Right ventricle myocardium inferior (tissue), 1 donor: Measurements from ENCODE around the gene AIF1. TPM values are rescaled to one million over a fixed set of nuclear protein-coding genes. Genes with fewer than 3 reads are reported as not detected.
"Not testable (repeated sequence)": the region's sequence is repeated elsewhere in the genome, so short reads cannot be mapped to it uniquely, and the experiment has no call there.

ENCODE experiments used
- ATAC-seq: fragments of 200-7000 bp; cut with Tn5 transposase; one replicate; pipeline ENCODE4 v1.9.1; 2020; ENCODE audit warnings: mild to moderate bottlenecking, moderate library complexity
- DNase-seq: peaks from one replicate; pipeline ENCODE4 v3.0.0; 2021; ENCODE audit errors: missing footprints
- intact Hi-C: fragments of 100-400 bp; cut with DNase I; formaldehyde crosslinking; loops from one replicate; pipeline ENCODE4 v1.11.0; 2022
- total RNA-seq: library from RNA; stranded (reverse); fragmentation: NEBNext Ultra II Directional; extraction: Animal tissue kit (Norgen Biotek cat#: 25700); gene quantifications from one replicate; pipeline ENCODE4 v1.2.1, GENCODE V29; 2021
- donor health status: DM: no; HTN: yes; CAD: no; lungs with severe emphysema.

Gene AIF1
- total RNA-seq, 1 donor from 2014 or later = 22.1 TPM

DNA sequence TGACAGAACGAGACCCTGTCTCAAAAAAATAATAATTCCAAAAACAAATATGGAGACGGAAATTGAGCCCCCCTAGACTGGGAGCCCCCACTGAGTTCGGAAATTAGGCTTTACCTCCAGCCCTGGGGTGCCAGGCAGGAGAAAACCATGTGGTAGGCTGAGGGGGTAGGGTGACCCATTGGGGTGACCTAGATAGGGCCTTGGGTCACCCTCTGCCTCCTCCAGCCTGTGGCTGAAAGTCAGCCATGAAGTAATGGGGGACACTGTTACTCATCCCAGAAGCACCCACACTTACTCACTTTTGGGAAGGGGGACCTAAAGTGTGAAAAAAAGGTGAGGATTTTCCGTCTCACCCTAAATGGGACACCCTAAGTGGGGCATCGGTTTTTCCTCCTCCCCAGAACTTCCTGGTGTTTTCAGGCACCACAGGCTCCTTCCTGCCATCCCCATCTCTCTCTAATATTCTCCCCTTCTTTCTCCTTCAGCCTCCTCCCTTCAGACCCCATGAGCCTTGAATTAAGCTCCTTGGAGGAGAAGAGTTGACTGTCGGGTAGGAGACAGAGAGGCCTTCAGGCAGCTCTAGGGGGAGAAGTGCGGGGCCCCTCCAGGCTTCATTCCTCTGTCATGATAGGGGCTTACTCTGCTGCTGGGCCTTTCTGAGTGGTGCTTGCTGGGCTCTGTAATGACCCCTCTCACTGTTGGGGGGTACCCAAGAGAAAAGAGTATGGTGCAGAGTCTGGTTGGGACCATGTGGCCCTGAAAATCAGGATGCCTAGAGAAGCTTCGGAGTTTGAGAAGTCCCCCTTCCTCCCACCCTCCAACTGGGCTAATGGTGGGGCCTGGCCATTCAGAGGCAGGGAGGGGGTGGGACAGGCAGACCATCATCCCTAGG lies 35.2 kb upstream of the AIF1 start:
- DNase-seq (no peak), ATAC-seq (no peak)
- intact Hi-C loops = loop anchor here (2.0 kb wide), 3 partner anchors 19 to 33 kb away; partner anchors contain the start of genes ATP6V1G2 and NFKBIL1

DNA sequence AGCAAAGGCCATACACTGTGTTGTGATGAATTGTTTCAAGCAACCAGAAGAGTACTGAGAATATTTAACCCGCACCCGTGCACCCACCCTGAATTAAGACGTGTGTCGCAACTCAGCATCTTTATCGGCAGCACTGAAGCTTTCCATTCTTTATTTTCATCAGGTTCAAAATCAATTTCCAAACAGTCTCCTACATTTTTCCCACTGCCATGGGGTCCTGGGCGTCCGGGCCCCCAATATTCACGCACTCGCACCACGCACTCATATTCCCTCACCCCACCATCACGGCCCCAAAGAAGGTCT lies 34.6 kb upstream of the AIF1 start:
- no peak for DNase-seq
- no peak for ATAC-seq
- intact Hi-C loops = loop anchor here (2.0 kb wide), 3 partner anchors 18 to 34 kb away; partner anchors contain the start of genes ATP6V1G2 and NFKBIL1

DNA sequence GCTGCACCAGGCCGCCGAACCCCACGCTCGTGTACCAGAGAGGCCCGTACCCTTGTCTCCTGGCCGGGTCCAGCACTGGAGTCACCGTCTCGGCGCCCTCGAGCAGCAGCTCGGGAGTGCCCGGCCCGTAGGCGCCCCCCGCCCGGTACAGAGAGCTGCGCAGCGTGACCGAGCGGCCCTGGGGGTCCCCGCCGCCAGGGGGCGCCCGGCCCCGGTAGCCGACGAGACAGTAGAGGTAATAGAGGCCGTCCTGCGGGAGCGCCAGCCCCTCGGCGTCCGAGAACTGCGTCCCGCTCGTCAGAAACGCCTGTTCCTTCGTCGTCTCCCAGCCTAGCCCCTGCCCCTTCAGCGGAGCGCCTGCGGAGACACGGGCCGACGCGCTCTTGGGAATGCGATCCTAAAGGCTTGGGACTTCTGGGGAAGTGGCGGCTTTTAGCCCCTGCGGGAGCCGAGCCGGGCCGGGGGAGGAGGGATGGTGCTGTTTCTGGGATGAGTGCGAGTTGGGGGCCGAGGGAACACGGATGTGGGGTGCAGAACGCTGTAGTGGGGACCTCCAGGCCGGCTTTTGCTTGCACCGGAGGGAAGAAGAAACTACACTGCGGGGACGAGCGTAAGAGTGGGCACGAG lies 34.1 kb upstream of the AIF1 start:
- ATAC-seq (peak; percentile 98), DNase-seq (peak; percentile 96)
- intact Hi-C loops = loop anchor here (2.0 kb wide), 3 partner anchors 18 to 34 kb away; partner anchors contain the start of genes ATP6V1G2 and NFKBIL1

DNA sequence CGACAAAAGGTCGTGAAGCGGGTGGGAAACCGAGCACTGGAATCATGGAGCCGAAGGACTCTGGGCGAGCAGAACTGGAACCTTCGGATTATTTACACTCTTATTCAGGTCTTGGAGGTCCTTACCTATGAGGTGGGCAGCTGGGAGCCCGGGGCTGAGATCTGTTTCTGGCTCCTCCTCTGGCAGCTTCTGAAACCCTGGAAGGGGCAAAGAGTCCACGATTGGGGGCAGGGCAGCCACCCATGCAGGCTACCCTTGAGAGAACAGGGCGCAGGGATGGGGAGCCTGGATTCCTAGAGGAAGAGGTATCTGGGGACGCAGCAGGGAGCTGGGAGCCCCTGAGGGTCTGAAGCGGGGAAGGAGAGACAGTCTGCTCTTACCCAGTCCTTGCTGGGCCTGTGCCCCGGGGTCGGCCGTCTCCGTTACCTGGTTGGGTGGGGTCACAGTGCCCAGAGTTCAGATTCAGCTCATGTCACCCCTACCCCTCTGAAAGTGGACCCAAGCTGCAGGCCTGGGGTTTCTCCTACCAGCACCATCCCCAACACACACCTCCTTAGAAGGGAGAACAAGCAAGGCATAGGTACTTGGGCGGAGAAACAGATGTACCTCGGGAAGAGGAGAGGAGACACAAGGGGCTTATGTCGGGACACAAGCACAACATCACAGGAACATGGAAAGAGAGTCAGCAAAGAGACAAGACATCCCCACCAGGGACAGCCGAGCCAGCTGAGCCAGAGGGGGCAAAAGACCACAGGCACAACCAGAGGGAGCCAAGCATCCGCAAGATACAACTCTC lies 33.4 kb upstream of the AIF1 start:
- peak; percentile 30 for ATAC-seq
- DNase-seq = no peak
- intact Hi-C loops = loop anchor here (2.0 kb wide), 3 partner anchors 17 to 35 kb away; partner anchors contain the start of genes ATP6V1G2 and NFKBIL1

DNA sequence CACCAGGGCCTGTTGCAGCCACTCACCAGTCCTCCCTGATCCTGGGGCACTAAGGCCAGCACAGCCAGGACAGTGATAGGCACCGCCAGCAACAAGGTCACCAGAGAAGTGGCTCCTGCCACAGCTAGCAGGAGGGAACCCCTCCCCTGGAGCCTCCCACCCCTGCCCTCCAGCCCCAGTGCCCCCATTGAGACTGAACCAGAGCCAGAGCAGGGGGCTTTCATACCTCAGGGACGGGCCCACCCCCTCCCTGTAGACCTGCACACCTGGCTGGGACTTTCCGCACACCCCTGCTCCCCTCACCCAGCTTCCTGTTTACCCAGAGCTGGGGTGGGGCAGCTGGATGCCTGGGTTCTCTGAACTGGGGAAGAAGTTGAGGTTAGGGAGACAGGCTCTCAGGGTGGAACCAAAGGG lies 32.8 kb upstream of the AIF1 start, which contains the start of gene LTB:
LTB (minus strand) TSS at position 195 of the 414 bp plus-strand sequence; CDS start at position 188, 7 bp downstream.
- DNase-seq (no peak), ATAC-seq (no peak)
- intact Hi-C loops = no loop called here

DNA sequence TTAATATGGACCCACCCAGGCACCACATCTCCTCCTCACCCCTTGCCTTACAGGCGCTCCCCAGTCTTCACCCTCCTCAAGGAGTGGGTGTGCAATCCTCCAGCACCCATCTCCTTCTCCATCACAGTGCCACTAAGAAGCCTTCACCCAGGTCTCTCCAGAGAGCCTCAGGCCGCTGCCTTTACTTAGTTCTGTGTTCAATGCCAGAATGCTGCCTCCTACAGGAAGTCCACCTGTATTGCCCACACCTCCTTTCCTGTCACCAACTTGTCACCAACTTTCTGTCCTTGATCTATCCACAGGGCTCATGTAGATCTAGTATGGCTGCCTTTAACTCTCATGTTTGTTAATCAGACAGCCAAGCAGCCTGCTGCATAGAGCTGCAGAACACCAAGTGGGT lies 29.5 kb upstream of the AIF1 start:
- intact Hi-C loops = no loop called here
- ATAC-seq (no peak), DNase-seq (no peak)

DNA sequence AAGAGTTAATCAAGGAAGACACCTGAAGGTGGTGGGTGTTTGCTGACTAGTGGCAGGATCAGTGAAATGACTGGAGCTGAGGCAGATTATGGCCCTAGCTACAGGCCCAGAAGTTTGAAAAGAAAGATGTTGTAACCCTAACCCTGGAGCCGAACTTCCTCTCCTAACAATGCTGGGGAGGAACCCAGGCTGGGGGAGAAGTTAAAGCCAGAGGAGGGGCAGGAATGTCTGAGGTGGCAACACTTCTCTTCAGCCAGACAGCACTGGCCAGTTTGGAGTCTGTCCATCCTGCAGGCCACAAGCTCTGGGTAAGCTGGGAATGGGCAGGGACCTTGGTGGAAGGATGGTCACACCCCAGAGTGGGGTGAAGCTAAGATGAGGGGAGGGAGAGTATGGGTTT lies 29.0 kb upstream of the AIF1 start, which contains the start of gene LST1:
LST1 (plus strand) TSS at position 270 of the 400 bp plus-strand sequence. CDS start 1,023 bp downstream, outside the sequence.
- intact Hi-C loops = no loop called here
- DNase-seq (no peak), ATAC-seq (peak; percentile 32)

DNA sequence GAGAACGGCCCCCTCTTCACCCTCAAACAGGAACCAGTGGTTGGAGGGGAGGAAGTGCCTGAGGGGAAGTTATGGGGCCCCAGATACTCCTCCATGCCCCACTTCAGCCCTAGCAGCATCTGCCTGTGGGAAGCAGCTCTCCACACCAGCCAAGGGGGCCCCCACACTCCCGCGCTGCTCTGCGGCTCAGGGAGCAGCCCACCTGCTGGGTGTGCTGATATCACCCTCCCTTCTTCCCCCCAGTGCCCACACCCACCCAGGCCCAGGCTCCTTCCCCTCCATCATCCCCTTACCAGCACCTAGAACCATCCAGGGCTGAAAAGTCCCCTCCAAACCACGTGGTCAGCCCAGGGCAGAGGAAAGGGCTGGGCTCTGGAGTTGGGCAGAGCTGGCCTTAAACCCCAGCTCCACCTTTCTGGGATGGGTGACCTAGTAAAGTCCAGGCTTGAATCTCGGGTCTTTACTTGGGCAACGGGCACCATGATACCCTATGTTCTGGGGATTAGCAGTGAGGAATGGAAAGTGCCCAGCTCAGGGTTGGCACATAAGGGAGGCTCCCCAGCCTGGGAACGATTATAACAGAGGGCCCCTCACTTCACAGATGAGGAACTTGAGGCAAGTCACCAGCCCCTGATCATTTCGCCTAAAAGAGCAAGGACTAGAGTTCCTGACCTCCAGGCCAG lies 28.3 kb upstream of the AIF1 start:
- peak; percentile 68 for ATAC-seq
- DNase-seq = no peak
- intact Hi-C loops = no loop called here

DNA sequence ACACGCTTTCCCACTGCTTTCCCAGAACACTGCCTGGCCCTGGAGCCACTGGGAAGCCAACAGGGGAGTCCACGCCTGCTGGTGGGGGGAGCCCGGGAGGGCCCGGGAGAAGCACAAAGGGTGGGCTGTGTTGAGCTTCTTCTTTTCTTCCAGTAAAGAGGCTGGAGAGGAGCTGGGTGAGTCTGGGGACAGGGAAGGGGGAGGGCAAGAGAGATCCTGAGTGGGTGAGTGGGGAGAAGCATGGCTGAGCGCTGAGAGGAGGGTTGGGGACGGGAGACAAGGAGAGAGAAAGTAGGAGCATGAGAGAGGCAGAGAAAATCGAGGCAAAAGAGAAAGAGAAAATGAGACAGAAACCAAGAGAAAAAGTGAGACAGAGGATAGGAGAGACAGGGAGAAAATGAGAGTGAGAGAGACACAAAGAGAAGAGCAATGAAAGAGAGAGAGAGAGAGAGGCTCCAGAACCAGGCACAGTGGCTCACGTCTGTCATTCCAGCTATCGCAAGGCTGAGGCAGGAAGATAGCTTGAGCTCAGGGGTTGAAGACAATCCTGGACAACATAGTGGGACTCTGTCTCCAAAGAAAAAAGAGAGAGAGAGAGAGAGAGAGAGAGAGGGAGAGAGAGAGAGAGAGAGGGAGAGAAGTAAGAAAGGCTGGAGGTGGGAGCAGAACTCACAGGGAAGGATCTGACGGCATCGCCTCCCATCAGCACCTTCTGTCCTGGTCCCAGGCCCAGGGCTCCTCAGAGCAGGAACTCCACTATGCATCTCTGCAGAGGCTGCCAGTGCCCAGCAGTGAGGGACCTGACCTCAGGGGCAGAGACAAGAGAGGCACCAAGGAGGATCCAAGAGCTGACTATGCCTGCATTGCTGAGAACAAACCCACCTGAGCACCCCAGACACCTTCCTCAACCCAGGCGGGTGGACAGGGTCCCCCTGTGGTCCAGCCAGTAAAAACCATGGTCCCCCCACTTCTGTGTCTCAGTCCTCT lies 26.9 kb upstream of the AIF1 start:
- ATAC-seq = no peak
- intact Hi-C loops = no loop called here

DNA sequence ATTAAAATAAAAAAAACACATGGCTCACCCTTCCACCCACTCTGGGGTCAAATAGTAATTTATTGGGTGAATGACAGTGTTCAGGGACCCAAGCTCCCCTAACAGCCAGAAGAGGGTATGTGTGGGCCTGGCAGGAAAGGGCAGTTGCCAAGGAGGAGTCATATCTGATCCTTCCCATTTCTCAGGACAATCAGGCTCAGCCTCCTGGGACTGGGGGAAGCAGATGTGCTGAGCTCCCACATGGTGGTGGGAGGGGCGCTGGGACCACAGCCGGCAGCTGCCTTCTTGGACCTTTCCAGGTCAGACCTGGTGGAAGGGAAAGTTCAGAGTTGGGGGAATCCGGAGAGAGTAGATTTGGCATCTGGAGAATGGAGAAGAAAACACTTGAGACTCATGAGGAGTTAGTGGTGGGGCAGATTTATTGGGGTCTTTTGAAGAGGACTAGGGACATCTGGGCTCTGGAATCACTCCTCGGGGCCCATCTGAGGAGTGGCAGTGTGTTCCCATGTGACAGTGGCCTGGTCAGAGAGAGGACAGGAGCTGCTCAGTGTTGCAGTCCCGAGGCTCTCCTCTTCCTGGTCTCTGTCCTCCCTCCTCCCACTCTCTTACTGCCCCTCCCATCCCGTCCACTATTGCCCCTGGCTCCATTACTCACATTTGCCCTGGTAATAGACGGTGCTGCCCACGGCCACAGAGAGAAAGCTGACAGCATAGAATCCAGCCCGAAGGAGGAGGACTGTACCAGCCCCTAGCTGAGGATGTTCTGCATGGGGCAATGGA lies 26.0 kb upstream of the AIF1 start:
- intact Hi-C loops = no loop called here
- DNase-seq (no peak), ATAC-seq (no peak)

More for the DNA sequence above, 26.9 kb upstream of the AIF1 start:
- no peak for DNase-seq

DNA sequence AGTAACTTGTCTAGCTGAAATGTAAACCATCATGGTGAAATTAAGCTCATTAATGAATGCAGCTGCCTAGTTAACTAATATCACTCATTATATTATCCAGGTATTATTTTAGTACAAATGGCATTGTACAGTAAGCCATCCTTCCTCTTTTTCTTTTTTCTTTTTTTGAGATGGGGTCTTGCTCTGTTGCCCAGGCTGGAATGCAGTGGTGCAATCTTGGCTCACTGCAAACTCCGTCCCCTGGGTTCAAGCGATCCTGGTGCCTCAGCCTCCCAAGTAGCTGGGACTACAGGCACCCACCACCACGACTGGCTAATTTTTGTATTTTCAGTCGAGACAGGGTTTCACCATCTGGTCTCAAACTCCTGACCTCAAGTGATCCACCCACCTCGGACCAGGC lies 24.3 kb upstream of the AIF1 start:
- DNase-seq, intact Hi-C loops, ATAC-seq: not testable (repeated sequence)

DNA sequence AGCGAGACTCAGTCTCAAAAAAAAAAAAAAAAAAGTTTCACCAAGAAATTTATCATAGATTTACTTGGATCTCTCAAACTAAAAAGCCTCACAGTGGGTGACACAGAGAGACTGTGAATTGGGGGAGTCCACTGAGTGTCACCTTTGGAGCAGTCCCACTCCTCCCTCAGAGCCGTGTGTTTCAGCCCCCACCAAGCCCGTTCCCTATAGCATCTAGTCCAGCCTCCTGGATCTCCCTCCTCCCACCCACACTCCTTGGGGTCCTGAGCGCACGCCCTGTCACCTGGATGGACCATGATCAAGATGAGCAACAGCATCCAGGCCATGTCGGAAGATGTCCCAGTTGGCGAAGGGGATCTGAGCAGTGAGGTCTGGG lies 22.6 kb upstream of the AIF1 start:
- DNase-seq (no peak), ATAC-seq (no peak)
- intact Hi-C loops = no loop called here

DNA sequence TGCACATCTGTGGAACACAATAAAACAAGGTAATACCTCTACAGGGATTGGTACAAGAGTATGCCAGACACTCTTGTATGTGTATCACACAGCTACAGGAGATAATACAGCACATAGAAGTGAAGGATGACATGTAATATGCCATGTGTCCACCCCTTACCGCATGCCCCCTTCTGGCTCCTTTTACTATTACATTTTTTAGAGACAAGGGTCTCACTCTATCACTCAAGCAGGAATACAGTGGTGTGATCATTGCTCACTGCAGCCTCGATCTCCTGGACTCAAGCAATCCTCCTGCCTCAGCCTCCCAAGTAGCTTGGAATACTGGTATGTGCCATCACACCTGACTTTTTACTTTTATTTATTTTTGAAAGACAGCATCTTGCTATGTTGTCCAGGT lies 18.0 kb upstream of the AIF1 start:
- intact Hi-C loops = loop anchor here (5.0 kb wide), 1 partner anchor 100 kb away; the partner anchor contains the start of gene MICB
- ATAC-seq (peak; percentile 47), DNase-seq (no peak)

DNA sequence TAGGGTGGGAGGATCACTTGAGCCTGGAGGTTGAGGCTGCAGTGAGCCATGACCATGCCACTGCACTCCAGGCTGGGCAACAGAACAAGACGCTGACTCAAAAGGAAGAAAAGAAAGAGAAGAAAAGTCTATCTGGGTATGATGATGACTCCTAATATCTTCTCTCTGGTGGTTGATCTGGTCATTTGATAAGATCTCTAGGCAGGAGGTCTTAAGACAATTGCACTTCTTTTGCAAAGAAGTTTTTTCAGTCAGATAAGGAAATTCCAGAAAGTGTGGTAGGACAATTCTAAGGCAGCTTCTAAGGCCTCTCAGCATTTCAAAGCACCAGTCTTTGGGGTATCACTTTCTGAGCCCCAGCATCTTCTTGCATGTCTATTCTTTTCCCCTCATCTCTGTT lies 7.7 kb upstream of the AIF1 start:
- ATAC-seq (no peak), DNase-seq (no peak)
- intact Hi-C loops = no loop called here

DNA sequence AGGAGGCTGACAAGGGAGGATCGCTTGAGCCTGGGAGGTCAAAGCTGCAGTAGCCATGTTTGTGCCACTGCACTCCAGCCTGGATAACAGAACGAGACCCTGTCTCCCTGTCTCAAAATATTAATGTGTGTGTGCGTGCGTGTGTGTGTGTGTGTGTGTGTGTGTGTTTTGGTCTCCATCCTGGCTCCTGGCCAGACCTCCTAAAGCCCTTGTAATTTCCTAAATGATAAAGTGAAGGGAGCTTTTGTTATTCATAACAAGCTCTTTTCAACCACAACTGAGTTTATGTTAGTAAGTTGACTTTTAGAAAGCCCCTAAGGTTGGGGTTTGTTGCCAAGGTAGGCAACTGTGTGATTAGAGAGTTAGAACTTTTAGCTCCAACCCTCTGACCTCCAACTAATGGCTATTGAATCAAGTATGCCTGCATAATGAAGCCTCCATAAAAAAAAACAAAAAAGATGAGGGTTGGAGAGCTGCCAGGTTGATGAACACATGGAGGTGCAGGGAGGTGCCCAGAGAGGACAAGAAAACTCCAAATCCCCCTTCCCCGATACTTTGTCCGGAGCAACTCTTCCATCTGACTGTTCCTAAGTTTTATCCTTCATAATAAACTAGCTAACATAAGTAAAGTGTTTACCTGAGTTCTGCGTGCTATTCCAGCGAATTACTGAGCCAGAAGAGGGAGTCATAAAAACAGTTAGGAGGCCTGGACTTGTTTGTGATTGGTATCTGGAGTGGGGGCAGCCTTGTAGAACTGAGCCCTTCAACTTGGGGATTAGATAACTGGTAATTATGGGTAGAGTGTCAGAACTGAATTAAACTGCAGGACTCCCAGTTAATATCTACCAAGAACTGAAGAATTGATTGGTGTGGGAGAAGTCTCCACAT lies 5.3 kb upstream of the AIF1 start:
- ATAC-seq = no peak
- intact Hi-C loops = no loop called here
- no peak for DNase-seq

DNA sequence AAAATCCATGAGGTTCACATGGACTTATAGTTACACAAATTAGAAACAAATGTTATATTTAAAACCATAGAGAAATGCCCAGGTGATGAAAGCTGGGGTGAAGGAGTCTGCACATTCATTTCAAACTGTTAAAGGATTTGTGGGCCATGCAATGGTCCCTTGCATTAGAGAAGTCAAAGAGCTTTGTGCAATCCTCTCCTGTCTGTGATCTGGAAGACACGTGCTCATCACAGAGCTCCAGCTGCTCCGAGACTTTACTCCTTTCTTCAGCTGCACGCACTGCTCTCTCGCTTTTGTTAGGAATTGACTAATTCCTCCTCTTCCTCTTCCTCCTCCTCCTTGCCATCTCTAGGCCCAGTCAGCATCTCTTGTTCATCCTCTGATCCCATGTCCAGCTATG lies 4.1 kb upstream of the AIF1 start:
- intact Hi-C loops = no loop called here
- ATAC-seq (no peak), DNase-seq (no peak)
